SK-N-SH (cell line): ENCODE results near the gene NPAS3. TPM values are rescaled to one million over a fixed set of nuclear protein-coding genes. Genes with fewer than 3 reads are reported as not detected.

ENCODE experiments used
- CTCF ChIA-PET: fragments of 300-600, 350-600 bp; formaldehyde crosslinking; extraction: SDS; loops from one replicate; lab custom pipeline; 2021; lab: Yijun Ruan, JAX
- POLR2A ChIA-PET: fragments of 350-600 bp; sonication (Branson Sonifier 250); formaldehyde crosslinking; extraction: SDS; loops from one replicate; lab custom pipeline; 2020; ENCODE audit warnings: antibody characterized with exemption, inconsistent platforms; lab: Yijun Ruan, JAX
- DNase-seq: peaks from one replicate; pipeline ENCODE4 v3.0.0; 2012
- H2AFZ ChIP-seq: fragments of 200-600 bp; sonication (generic); 2 replicates; pipeline ENCODE4 v1.8.1; 2016; ENCODE audit warnings: antibody characterized with exemption, mild to moderate bottlenecking, low read depth
- H3F3A ChIP-seq: fragments of 200-600 bp; sonication (generic); replicated peaks from 2 replicates; pipeline ENCODE3; 2016; ENCODE audit warnings: antibody characterized with exemption, mild to moderate bottlenecking; ENCODE audit not compliant: insufficient read depth
- H3K27ac ChIP-seq, 2 experiments: fragments of 200-500 bp in 1 of 2; fragments of 200-600 bp in 1 of 2; sonication (Bioruptor generic) in 1 of 2; sonication (generic), shearing (Covaris generic) in 1 of 2; 2 replicates each; pipeline versions ENCODE4 v1.5.1 to v1.6.1; 2014 to 2016; ENCODE audit warnings: low read depth in 2 of 2, inconsistent platforms in 1 of 2, low read length in 1 of 2, mild to moderate bottlenecking in 1 of 2, mixed read lengths in 1 of 2
- H3K27me3 ChIP-seq: fragments of 200-600 bp; sonication (generic), shearing (Covaris generic); 2 replicates; pipeline ENCODE4 v1.6.1; 2016; ENCODE audit warnings: mixed run types; ENCODE audit not compliant: insufficient read depth
- H3K36me3 ChIP-seq, 2 experiments: fragments of 200-500 bp in 1 of 2; fragments of 200-600 bp in 1 of 2; sonication (Bioruptor generic) in 1 of 2; sonication (generic) in 1 of 2; replicated peaks in 1 of 2; 2 replicates each; pipeline versions ENCODE3 to v1.5.1; 2014 to 2016; ENCODE audit warnings: low read length in 1 of 2, mild to moderate bottlenecking in 1 of 2; ENCODE audit not compliant: insufficient read depth in 2 of 2, control insufficient read depth in 1 of 2
- H3K4me1 ChIP-seq, 2 experiments: fragments of 200-500 bp in 1 of 2; fragments of 200-600 bp in 1 of 2; sonication (Bioruptor generic) in 1 of 2; sonication (generic), shearing (Covaris generic) in 1 of 2; 2 replicates each; pipeline versions ENCODE4 v1.5.1 to v1.6.1; 2014 to 2016; ENCODE audit warnings: low read depth in 1 of 2, low read length in 1 of 2, mixed run types in 1 of 2; ENCODE audit not compliant: insufficient read depth in 2 of 2, control insufficient read depth in 1 of 2
- H3K4me2 ChIP-seq: fragments of 200-600 bp; sonication (generic), shearing (Covaris generic); 2 replicates; pipeline ENCODE4 v1.6.1; 2017; ENCODE audit warnings: mixed run types
- H3K4me3 ChIP-seq, 2 experiments: fragments of 200-500 bp in 1 of 2; fragments of 200-600 bp in 1 of 2; sonication (Bioruptor generic) in 1 of 2; sonication (generic), shearing (Covaris generic) in 1 of 2; 2 replicates each; pipeline versions ENCODE4 v1.5.1 to v1.8.1; 2014 to 2016; ENCODE audit warnings: low read depth in 2 of 2, inconsistent platforms in 1 of 2, low read length in 1 of 2, mild to moderate bottlenecking in 1 of 2, mixed read lengths in 1 of 2, moderate library complexity in 1 of 2
- H3K79me2 ChIP-seq: fragments of 200-600 bp; sonication (generic); 2 replicates; pipeline ENCODE4 v1.8.1; 2017; ENCODE audit warnings: mild to moderate bottlenecking; ENCODE audit not compliant: insufficient read depth
- H3K9ac ChIP-seq: fragments of 200-600 bp; sonication (generic); 2 replicates; pipeline ENCODE4 v1.6.1; 2017; ENCODE audit warnings: mixed run types
- H3K9me2 ChIP-seq: fragments of 200-600 bp; sonication (generic); 2 replicates; pipeline ENCODE4 v1.6.1; 2017; ENCODE audit warnings: mixed run types
- H3K9me3 ChIP-seq: fragments of 200-600 bp; sonication (generic); 2 replicates; pipeline ENCODE4 v1.6.1; 2017; ENCODE audit warnings: mixed run types, mild to moderate bottlenecking, moderate library complexity
- H4K20me1 ChIP-seq: fragments of 200-600 bp; sonication (generic); 2 replicates; pipeline ENCODE4 v1.6.1; 2017; ENCODE audit warnings: mild to moderate bottlenecking, mixed run types; ENCODE audit not compliant: insufficient read depth
- CHD2 ChIP-seq: fragments of 150-350 bp; IDR thresholded peaks from 2 replicates; pipeline ENCODE4 v1.6.1; 2018; ENCODE audit warnings: low read length; ENCODE audit not compliant: partially characterized antibody
- EP300 ChIP-seq, 2 experiments: IDR thresholded peaks; 2 replicates each; pipeline versions ENCODE4 v1.4.0 to v1.6.1; 2012; ENCODE audit warnings: borderline replicate concordance in 1 of 2, low read depth in 1 of 2, low read length in 1 of 2
- IRF3 ChIP-seq: fragments of 150-350 bp; IDR thresholded peaks from 2 replicates; pipeline ENCODE4 v1.6.1; 2016; ENCODE audit warnings: mild to moderate bottlenecking, low read depth, low read length
- JUND ChIP-seq: IDR thresholded peaks from 2 replicates; pipeline ENCODE4 v1.4.0; 2012
- MAX ChIP-seq: IDR thresholded peaks from 2 replicates; pipeline ENCODE4 v1.4.0; 2012; ENCODE audit warnings: low read depth
- MEF2A ChIP-seq: IDR thresholded peaks from 2 replicates; pipeline ENCODE4 v1.4.0; 2012; ENCODE audit warnings: low read depth, borderline replicate concordance
- PBX3 ChIP-seq: IDR thresholded peaks from 2 replicates; pipeline ENCODE4; 2012
- POLR2AphosphoS5 ChIP-seq: IDR thresholded peaks from 2 replicates; pipeline ENCODE4 v1.6.1; 2012; ENCODE audit warnings: low read depth, low read length
- RCOR1 ChIP-seq: fragments of 150-350 bp; IDR thresholded peaks from 2 replicates; pipeline ENCODE4 v1.6.1; 2017; ENCODE audit warnings: antibody characterized with exemption, low read length
- REST ChIP-seq: IDR thresholded peaks from 2 replicates; pipeline ENCODE4 v1.6.1; 2012; ENCODE audit warnings: mild to moderate bottlenecking, low read depth, low read length, moderate library complexity
- RFX5 ChIP-seq: IDR thresholded peaks from 2 replicates; pipeline ENCODE4 v1.6.1; 2012; ENCODE audit warnings: mild to moderate bottlenecking, improper control_type of control experiment, low read length
- SMC3 ChIP-seq: IDR thresholded peaks from 2 replicates; pipeline ENCODE4 v1.6.1; 2012; ENCODE audit warnings: low read depth, low read length, improper control_type of control experiment
- TEAD4 ChIP-seq: IDR thresholded peaks from 2 replicates; pipeline ENCODE4 v1.4.0; 2012; ENCODE audit warnings: mild to moderate bottlenecking, borderline replicate concordance; ENCODE audit not compliant: insufficient read depth
- USF1 ChIP-seq: IDR thresholded peaks from 2 replicates; pipeline ENCODE4 v1.4.0; 2012; ENCODE audit warnings: low read depth, borderline replicate concordance
- WGBS: methylation state at CpG from one replicate; pipeline ENCODE4 v1.1.6; 2017; ENCODE audit warnings: low lambda C conversion rate; 5-methylcytosine and 5-hydroxymethylcytosine counted together
- polyA plus RNA-seq, 3 experiments: library from polyadenylated mRNA; depleted of rRNA; stranded (reverse); fragments of >200 nt; gene quantifications; 2 replicates each; pipeline ENCODE4 v1.2.3, GENCODE V29; 2012

The NPAS3 gene
- polyA plus RNA-seq, 1 of the 3 experiments (the other 2 are of a cell fraction), result 4.3 TPM

- no peak overlapping the region for H3K9ac ChIP-seq
- WGBS, result 56% methylated on average over 2 of the region's 2 CpGs
Measured at GRCh38 chr14:33390335-33390734, 451.7 kb downstream of the NPAS3 start.

More at GRCh38 chr14:33390335-33390734, 451.7 kb downstream of the NPAS3 start:
- no peak overlapping the region for H3K4me3 ChIP-seq
- H3K27me3 ChIP-seq, result no peaks in the 10 kb centered on the region
- POLR2A ChIA-PET, result no interaction called here
- H3K4me2 ChIP-seq, result no peak overlapping the region
- no peak for TF ChIP-seq MEF2A
- TF ChIP-seq CHD2, result no peak
- no peak for TF ChIP-seq SMC3
- TF ChIP-seq RFX5, result no peak
- no peak for TF ChIP-seq TEAD4
- TF ChIP-seq POLR2AphosphoS5, result no peak
- TF ChIP-seq USF1, result no peak
- no peak for TF ChIP-seq IRF3
- no peak for TF ChIP-seq REST
- TF ChIP-seq PBX3, result no peak
- TF ChIP-seq JUND, result no peak
- no peak for TF ChIP-seq RCOR1
- TF ChIP-seq MAX, result no peak
- no peak for TF ChIP-seq EP300 (IDR thresholded peaks at IDR 0.05; ENCODE audit: borderline replicate concordance in 1 of 2, low read depth in 1 of 2, low read length in 1 of 2)
- no peak for DNase-seq
- no peaks in the 10 kb centered on the region for H3K79me2 ChIP-seq
- H3K36me3 ChIP-seq, result no peaks in the 10 kb centered on the region
- no peaks in the 10 kb centered on the region for H4K20me1 ChIP-seq
- no peaks in the 10 kb centered on the region for H3K9me3 ChIP-seq
- H3F3A ChIP-seq, result peaks cover 4% of the 10 kb centered on the region
- no peak overlapping the region for H3K27ac ChIP-seq
- CTCF ChIA-PET, result no interaction called here
- H2AFZ ChIP-seq, result no peak overlapping the region
- H3K4me1 ChIP-seq, result no peaks in the 10 kb centered on the region; a peak in 1 of 4 replicates
- no peaks in the 10 kb centered on the region for H3K9me2 ChIP-seq
